Left ventricle myocardium inferior (tissue), 1 donor: ENCODE data around the gene EFNA5. TPM values are rescaled to one million over a fixed set of nuclear protein-coding genes. Genes with fewer than 3 reads are reported as not detected.

Experiments
- DNase-seq: peaks from one replicate; pipeline ENCODE4 v3.0.0-alpha.2; 2020
- H3K27ac ChIP-seq: fragments of 200-600 bp; replicated peaks from 2 replicates; pipeline ENCODE4 v1.8.0; 2021
- H3K27me3 ChIP-seq: fragments of 200-600 bp; 2 replicates; pipeline ENCODE4 v1.8.0; 2021; ENCODE audit warnings: low read depth
- H3K36me3 ChIP-seq: fragments of 200-600 bp; 2 replicates; pipeline ENCODE4 v1.8.0; 2021
- H3K4me1 ChIP-seq: fragments of 200-600 bp; 2 replicates; pipeline ENCODE4 v1.8.0; 2021
- H3K4me3 ChIP-seq: fragments of 200-600 bp; 2 replicates; pipeline ENCODE4 v1.8.0; 2021; ENCODE audit warnings: mild to moderate bottlenecking, moderate library complexity
- H3K9me3 ChIP-seq: fragments of 200-600 bp; replicated peaks from 2 replicates; pipeline ENCODE4 v1.8.0; 2021
- CTCF ChIP-seq: fragments of 200-600 bp; IDR thresholded peaks from 2 replicates; pipeline ENCODE4 v1.8.0; 2021; ENCODE audit warnings: antibody characterized with exemption, mild to moderate bottlenecking, borderline replicate concordance
- intact Hi-C: fragments of 100-400 bp; cut with micrococcal nuclease; formaldehyde crosslinking; loops from one replicate; pipeline ENCODE4 v1.11.0; 2022
- total RNA-seq: library from RNA; stranded (reverse); fragmentation: NEBNext Ultra II Directional; extraction: Animal tissue kit (Norgen Biotek cat#: 25700); gene quantifications from one replicate; pipeline ENCODE4 v1.2.1, GENCODE V29; 2021
- donor health status: DM: no; HTN: yes; CAD: no; lungs with severe emphysema.

Gene EFNA5
- total RNA-seq, 1 donor from 2014 or later = 28.2 TPM

DNA sequence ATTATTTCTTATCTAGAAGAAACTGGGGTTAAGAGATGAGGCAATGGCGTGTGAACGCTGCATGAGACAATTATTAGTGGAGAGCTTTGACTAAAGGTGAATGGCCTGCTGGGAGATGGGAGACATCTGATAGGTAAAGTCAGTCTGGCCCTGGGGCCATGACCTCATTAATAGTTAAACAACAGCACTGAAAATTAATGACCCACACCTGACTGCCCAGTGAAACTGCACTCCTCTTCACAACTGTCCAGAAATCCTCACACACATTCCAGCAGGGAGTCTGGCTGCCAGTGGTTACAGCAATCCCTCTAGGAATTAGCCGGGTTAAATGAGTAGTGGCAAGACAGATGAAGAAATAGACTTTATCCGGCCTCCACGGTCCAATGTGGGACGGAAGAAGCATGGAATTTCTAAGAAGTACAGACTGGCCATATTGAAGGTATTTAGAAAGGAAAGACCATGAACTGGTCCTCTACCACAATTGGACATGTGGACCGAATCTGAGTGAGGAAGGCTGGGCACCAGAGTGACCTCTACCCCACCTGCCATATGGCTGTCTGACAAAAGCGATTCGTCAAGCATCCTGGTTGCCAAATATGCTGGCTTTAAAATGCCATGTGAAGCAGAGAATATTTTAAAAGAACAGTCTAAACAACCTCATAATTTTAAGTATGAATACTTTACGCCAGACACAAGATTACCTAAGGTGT, 138.4 kb downstream of the EFNA5 start:
- intact Hi-C loops = no loop called here
- Histone ChIP-seq H3K9me3 (no peaks in the 10 kb centered on the region), H3K27me3 (no peaks in the 10 kb centered on the region), H3K4me3 (no peak overlapping the region), H3K36me3 (no peaks in the 10 kb centered on the region), H3K4me1 (peaks cover 50% of the 10 kb centered on the region), H3K27ac (no peak overlapping the region)
- no peak for TF ChIP-seq CTCF
- no peak for DNase-seq

DNA sequence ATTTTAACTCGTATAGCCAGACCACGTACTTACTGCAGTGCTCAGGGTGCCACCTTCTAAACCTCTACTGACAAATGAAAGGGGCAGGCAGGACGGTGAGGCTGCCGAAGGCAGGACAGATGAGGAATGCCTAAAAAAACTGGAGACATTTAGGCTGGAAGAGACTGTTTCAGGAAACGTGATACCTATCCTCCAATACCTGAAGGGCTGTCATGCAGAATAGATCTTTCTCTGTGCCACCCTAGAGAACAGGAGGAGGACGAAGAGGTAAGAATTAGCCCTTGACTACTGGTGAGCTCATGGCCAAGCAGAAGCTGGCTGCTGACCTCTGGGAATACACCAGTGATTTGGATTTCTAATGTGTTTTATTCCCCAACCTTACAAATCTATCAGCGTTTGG, 139.4 kb downstream of the EFNA5 start:
- Histone ChIP-seq H3K4me1 (peaks cover 60% of the 10 kb centered on the region), H3K27ac (no peak overlapping the region), H3K4me3 (no peak overlapping the region), H3K9me3 (no peaks in the 10 kb centered on the region), H3K36me3 (no peaks in the 10 kb centered on the region), H3K27me3 (no peaks in the 10 kb centered on the region)
- no peak for DNase-seq
- TF ChIP-seq CTCF = no peak
- intact Hi-C loops = no loop called here

DNA sequence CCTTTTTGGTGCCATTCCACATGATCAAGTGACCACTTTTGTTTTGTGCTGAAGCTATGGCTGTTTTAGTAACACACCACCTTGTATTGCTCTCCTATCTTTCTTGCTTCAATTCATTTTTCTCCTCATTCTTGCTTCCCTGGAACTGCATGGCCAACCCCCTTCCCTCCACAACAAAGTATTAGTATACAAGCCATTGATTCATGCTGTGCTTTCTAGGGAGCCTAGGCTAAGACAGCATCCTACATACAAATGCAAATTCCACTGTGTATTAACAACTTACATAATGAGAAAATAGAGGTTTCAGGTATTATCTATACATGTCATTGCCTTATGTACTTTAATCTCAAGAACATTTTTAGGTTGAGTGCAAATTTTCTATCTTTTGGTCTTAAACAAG, 141.1 kb downstream of the EFNA5 start:
- Histone ChIP-seq H3K36me3 (no peaks in the 10 kb centered on the region), H3K27ac (no peak overlapping the region), H3K9me3 (no peaks in the 10 kb centered on the region), H3K4me3 (no peak overlapping the region), H3K4me1 (peaks cover 48% of the 10 kb centered on the region), H3K27me3 (no peaks in the 10 kb centered on the region)
- intact Hi-C loops = no loop called here
- no peak for DNase-seq
- no peak for TF ChIP-seq CTCF

GRCh38 chr5:107526270-107526937, 144.3 kb downstream of the EFNA5 start:
- H3K36me3 ChIP-seq = no peaks in the 10 kb centered on the region
- no peaks in the 10 kb centered on the region for H3K27me3 ChIP-seq
- TF ChIP-seq CTCF = no peak
- no peak for DNase-seq
- no peak overlapping the region for H3K4me3 ChIP-seq
- H3K4me1 ChIP-seq = peaks cover 21% of the 10 kb centered on the region
- intact Hi-C loops = no loop called here
- H3K27ac ChIP-seq = no peak overlapping the region
- H3K9me3 ChIP-seq = no peaks in the 10 kb centered on the region

DNA sequence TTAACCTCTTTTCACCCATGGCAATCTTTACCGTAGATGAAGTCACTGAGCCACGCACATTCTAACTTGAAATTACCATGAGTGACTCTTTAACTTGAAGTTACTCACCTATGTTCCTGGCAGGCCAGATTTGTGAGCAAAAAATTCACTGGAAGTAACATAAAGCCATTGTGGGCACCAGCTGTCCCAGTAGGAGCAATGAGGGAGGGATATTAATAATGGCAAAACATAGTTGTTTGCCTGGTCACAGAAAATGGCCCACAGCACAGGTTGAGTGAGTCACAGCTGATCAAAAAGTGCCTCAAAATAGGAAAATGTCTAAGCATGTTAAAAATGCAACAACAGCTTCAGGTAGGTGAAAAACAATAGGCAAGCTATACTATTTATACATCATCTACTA, 146.6 kb downstream of the EFNA5 start:
- peaks cover 30% of the 10 kb centered on the region for H3K4me1 ChIP-seq
- no peak overlapping the region for H3K27ac ChIP-seq
- H3K36me3 ChIP-seq = no peaks in the 10 kb centered on the region
- no peak for DNase-seq
- intact Hi-C loops = no loop called here
- H3K4me3 ChIP-seq = no peak overlapping the region
- H3K9me3 ChIP-seq = no peaks in the 10 kb centered on the region
- TF ChIP-seq CTCF = no peak
- no peaks in the 10 kb centered on the region for H3K27me3 ChIP-seq
